OCI-LY7 (cell line): ENCODE data around the gene MEGF8. TPM values are rescaled to one million over a fixed set of nuclear protein-coding genes. Genes with fewer than 3 reads are reported as not detected.

ENCODE experiments used
- BruUV-seq: library from RNA; stranded (reverse); fragments of 400-500 nt; replicated peaks from 2 replicates; lab custom pipeline; 2021; lab: Mats Ljungman, UMichigan
- CTCF ChIA-PET: fragments of 300-600 bp; sonication (Branson Sonifier 250); formaldehyde crosslinking; loops from one replicate; lab custom pipeline; 2022; ENCODE audit warnings: antibody characterized with exemption; ENCODE audit not compliant: unreplicated experiment; lab: Charles Lee
- POLR2A ChIA-PET: fragments of 300-600 bp; sonication (Branson Sonifier 250); formaldehyde crosslinking; loops from one replicate; lab custom pipeline; 2022; ENCODE audit warnings: antibody characterized with exemption; lab: Charles Lee
- DNase-seq: peaks from one replicate; pipeline ENCODE4 v3.0.0-alpha.2; 2015; ENCODE audit warnings: low spot score
- H2AFZ ChIP-seq: fragments of 200-600 bp; sonication (generic), shearing (Covaris generic); 2 replicates; pipeline ENCODE4 v1.6.1; 2014; ENCODE audit warnings: mild to moderate bottlenecking, antibody characterized with exemption, low read length, moderate library complexity
- H3K27ac ChIP-seq: fragments of 200-600 bp; sonication (generic); 2 replicates; pipeline ENCODE4 v1.5.1; 2014; ENCODE audit warnings: mixed run types, low read depth, mild to moderate bottlenecking, moderate library complexity, low read length, inconsistent platforms; ENCODE audit not compliant: poor library complexity, severe bottlenecking
- H3K36me3 ChIP-seq: fragments of 200-600 bp; sonication (generic); 2 replicates; pipeline ENCODE4 v1.6.1; 2014; ENCODE audit warnings: mild to moderate bottlenecking, antibody characterized with exemption, low read length, moderate library complexity, mixed read lengths; ENCODE audit not compliant: insufficient read depth
- H3K4me1 ChIP-seq: fragments of 200-600 bp; sonication (generic); 2 replicates; pipeline ENCODE4 v1.5.1; 2014; ENCODE audit warnings: mild to moderate bottlenecking, low read length; ENCODE audit not compliant: insufficient read depth, poor library complexity, severe bottlenecking
- H3K4me2 ChIP-seq: fragments of 200-600 bp; sonication (generic); 2 replicates; pipeline ENCODE4 v1.6.1; 2014; ENCODE audit warnings: mild to moderate bottlenecking, low read length
- H3K4me3 ChIP-seq: fragments of 200-600 bp; sonication (generic); 2 replicates; pipeline ENCODE4 v1.5.1; 2014; ENCODE audit warnings: mild to moderate bottlenecking, low read depth, low read length; ENCODE audit not compliant: poor library complexity, severe bottlenecking
- H3K79me2 ChIP-seq: fragments of 200-600 bp; sonication (generic); 2 replicates; pipeline ENCODE4 v1.6.1; 2016; ENCODE audit warnings: low read depth, mild to moderate bottlenecking, low read length, moderate library complexity, mixed read lengths; ENCODE audit not compliant: insufficient read depth
- H3K9me2 ChIP-seq: fragments of 200-600 bp; sonication (generic); 2 replicates; pipeline ENCODE4 v1.6.1; 2016; ENCODE audit warnings: mild to moderate bottlenecking, low read length, mixed read lengths; ENCODE audit not compliant: insufficient read depth
- H3K9me3 ChIP-seq: fragments of 200-600 bp; sonication (generic); 2 replicates; pipeline ENCODE4 v1.6.1; 2014; ENCODE audit warnings: mild to moderate bottlenecking, mixed run types, low read length, mixed read lengths
- H4K20me1 ChIP-seq: fragments of 200-600 bp; sonication (generic); 2 replicates; pipeline ENCODE4 v1.6.1; 2014; ENCODE audit warnings: mild to moderate bottlenecking, antibody characterized with exemption, low read length, moderate library complexity, mixed read lengths; ENCODE audit not compliant: insufficient read depth
- EZH2phosphoT487 ChIP-seq: fragments of 200-600 bp; sonication (generic); IDR thresholded peaks from 2 replicates; pipeline ENCODE4 v1.6.1; 2018; ENCODE audit warnings: low read depth, borderline replicate concordance, mild to moderate bottlenecking, mixed run types, antibody characterized with exemption, low read length, moderate library complexity, mixed read lengths
- intact Hi-C: fragments of 100-400 bp; cut with micrococcal nuclease; formaldehyde crosslinking; loops from one replicate; pipeline ENCODE4 v1.10.0; 2022; ENCODE audit not compliant: unreplicated experiment
- total RNA-seq, 2 experiments: library from RNA; depleted of rRNA in 1 of 2; stranded (reverse); fragments of >200 nt in 1 of 2; shearing (Covaris generic) in 1 of 2; gene quantifications; 2 replicates each; pipeline ENCODE4 v1.2.3, GENCODE V29; 2014 to 2022
- TF ChIP-seq, protein P1 (sequence below): fragments of 200-600 bp; sonication (generic); conservative IDR thresholded peaks from 2 replicates; pipeline ENCODE4 v1.5.1; 2014; ENCODE audit warnings: mild to moderate bottlenecking, antibody characterized with exemption, low read length, moderate library complexity, mixed read lengths

MEGF8 gene
- total RNA-seq, 2 experiments from 2014 or later = 10.5 to 14.7 TPM

DNA sequence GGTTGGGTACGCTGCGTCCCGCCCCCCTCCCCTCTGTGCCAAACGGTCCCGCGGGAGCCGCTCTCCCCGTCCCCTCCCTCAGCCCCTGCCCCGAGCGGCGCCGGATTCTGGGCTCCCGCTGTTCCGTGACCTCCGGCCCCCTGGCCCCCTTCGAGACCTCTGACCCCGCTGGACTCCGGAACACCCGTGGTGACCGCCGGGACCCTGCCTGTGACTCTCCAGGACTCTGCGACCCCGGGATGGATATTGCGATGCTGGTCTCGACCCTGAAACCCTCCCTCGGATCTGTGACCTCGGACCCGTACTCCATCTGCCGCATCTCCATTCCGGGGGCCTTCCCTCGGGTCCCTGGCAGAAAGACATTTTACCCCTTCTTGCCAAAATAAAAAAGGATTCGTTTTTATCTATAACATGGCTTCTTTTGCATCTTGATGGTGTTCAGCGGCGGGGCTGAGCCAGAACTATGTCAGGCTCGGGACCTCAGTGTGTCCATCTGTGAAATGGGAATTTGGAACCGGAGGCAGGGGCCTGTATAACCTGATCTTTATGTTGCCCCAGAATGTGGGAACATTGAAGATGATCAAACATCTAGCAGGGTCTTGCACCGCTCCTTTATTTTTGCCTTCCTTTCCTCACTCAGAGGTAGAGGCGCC, 654 bp upstream of the MEGF8 start:
- no peak for DNase-seq
- peak overlapping the region; percentile 96 for H2AFZ ChIP-seq
- POLR2A ChIA-PET = interaction anchor here (0.6 kb wide), 1 partner anchor 33 kb away, joined by 3 read pairs; no protein-coding TSS in a partner anchor

DNA sequence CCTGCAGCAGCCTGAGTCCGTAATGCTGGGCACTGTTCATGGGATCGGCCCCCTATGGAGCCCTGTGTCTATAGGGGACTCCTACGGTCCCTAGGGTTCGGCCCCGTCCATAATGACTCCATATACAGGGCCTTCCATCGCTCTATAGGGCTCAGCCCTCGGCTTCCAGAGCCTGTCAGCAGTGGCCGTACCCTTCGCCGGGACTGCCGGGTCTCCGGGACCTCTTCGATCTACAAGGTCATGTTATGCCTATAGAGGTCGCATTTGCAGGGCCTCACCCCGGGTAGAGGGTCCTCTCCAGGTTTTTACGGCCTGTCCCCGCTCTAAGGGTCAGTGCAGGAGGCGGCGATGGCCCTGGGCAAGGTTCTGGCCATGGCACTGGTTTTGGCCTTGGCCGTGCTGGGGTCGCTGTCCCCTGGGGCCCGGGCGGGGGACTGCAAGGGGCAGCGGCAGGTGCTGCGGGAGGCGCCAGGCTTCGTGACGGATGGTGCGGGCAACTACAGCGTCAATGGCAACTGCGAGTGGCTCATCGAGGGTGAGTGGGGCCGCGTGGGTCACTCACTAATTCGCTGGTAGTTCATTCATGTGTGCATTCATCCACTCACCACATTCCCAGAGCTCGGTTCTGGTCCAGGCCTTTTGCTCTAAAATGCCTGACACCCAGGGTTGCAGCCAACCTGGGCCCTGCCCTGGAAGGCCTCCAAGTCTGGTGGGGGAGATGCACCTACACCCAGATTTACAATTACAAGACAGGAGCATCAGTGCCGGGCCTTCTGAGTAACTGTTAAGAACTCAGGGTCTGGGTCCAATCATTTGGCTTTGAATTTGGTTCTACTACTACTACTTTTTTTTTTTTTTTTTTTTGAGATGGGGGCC, 699 bp downstream of the MEGF8 start:
- H3K9me2 ChIP-seq = no peaks in the 10 kb centered on the region
- H2AFZ ChIP-seq = peak overlapping the region; percentile 63

More for the DNA sequence above, 654 bp upstream of the MEGF8 start:
- CTCF ChIA-PET = no interaction called here
- H3K79me2 ChIP-seq = peaks cover 20% of the 10 kb centered on the region; the same call in 1 of the 2 replicates
- no peaks in the 10 kb centered on the region for H3K36me3 ChIP-seq
- no peak for TF ChIP-seq EZH2phosphoT487
- TF ChIP-seq, protein P1, sequence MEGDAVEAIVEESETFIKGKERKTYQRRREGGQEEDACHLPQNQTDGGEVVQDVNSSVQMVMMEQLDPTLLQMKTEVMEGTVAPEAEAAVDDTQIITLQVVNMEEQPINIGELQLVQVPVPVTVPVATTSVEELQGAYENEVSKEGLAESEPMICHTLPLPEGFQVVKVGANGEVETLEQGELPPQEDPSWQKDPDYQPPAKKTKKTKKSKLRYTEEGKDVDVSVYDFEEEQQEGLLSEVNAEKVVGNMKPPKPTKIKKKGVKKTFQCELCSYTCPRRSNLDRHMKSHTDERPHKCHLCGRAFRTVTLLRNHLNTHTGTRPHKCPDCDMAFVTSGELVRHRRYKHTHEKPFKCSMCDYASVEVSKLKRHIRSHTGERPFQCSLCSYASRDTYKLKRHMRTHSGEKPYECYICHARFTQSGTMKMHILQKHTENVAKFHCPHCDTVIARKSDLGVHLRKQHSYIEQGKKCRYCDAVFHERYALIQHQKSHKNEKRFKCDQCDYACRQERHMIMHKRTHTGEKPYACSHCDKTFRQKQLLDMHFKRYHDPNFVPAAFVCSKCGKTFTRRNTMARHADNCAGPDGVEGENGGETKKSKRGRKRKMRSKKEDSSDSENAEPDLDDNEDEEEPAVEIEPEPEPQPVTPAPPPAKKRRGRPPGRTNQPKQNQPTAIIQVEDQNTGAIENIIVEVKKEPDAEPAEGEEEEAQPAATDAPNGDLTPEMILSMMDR = peak; percentile 96; the same call in 1 of the 2 replicates
- H3K4me2 ChIP-seq = peak overlapping the region; percentile 78
- no peaks in the 10 kb centered on the region for H4K20me1 ChIP-seq
- no peaks in the 10 kb centered on the region for H3K9me3 ChIP-seq
- H3K9me2 ChIP-seq = no peaks in the 10 kb centered on the region
- H3K4me3 ChIP-seq = peak overlapping the region; percentile 59
- H3K4me1 ChIP-seq = peaks cover 25% of the 10 kb centered on the region
- intact Hi-C loops = loop anchor here (1.0 kb wide), 1 partner anchor 216 kb away; no protein-coding TSS in a partner anchor
- BruUV-seq = no TSS peak
- H3K27ac ChIP-seq = peak overlapping the region; percentile 34

More for the DNA sequence above, 699 bp downstream of the MEGF8 start:
- peak overlapping the region; percentile 47 for H3K27ac ChIP-seq
- peak; percentile 48 for DNase-seq
- H3K4me2 ChIP-seq = peak overlapping the region; percentile 80
- H3K4me3 ChIP-seq = peak overlapping the region; percentile 91
- ChIA-PET CTCF (no interaction called here), POLR2A (no interaction called here)
- BruUV-seq = no TSS peak
- H4K20me1 ChIP-seq = no peaks in the 10 kb centered on the region
- intact Hi-C loops = loop anchor here (1.0 kb wide), 1 partner anchor 218 kb away; no protein-coding TSS in a partner anchor
- peaks cover 25% of the 10 kb centered on the region for H3K4me1 ChIP-seq
- H3K9me3 ChIP-seq = no peaks in the 10 kb centered on the region
- H3K79me2 ChIP-seq = peaks cover 20% of the 10 kb centered on the region; the same call in 1 of the 2 replicates
- H3K36me3 ChIP-seq = no peaks in the 10 kb centered on the region
- TF ChIP-seq, protein P1 = peak; percentile 69
- TF ChIP-seq EZH2phosphoT487 = no peak
